ENCODE results near the gene SERPINA5.

DNA sequence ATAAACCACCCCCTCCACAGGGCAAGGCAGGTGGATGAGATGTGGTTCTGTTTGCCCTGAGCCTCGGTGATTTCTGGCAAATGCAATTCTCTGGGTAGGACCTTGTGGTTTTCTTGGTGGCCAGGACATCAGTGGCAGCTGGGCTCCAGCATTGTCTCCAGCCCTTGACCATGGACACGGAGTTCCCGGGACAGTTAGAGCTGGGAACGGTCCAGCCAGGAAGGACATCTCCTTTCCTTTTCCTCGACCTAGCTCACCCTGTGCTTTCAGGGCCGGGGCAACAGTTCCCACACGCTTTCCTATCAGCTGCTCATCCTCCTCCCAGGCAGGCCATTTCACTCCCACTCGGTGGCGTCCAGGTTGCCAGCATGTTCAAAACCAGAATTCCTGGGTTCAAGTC is 10.8 kb upstream of the SERPINA5 start:
- TF ChIP-seq, protein P1, sequence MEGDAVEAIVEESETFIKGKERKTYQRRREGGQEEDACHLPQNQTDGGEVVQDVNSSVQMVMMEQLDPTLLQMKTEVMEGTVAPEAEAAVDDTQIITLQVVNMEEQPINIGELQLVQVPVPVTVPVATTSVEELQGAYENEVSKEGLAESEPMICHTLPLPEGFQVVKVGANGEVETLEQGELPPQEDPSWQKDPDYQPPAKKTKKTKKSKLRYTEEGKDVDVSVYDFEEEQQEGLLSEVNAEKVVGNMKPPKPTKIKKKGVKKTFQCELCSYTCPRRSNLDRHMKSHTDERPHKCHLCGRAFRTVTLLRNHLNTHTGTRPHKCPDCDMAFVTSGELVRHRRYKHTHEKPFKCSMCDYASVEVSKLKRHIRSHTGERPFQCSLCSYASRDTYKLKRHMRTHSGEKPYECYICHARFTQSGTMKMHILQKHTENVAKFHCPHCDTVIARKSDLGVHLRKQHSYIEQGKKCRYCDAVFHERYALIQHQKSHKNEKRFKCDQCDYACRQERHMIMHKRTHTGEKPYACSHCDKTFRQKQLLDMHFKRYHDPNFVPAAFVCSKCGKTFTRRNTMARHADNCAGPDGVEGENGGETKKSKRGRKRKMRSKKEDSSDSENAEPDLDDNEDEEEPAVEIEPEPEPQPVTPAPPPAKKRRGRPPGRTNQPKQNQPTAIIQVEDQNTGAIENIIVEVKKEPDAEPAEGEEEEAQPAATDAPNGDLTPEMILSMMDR (IDR thresholded peaks at IDR 0.05), result no peak
- TF ChIP-seq POLR2A (IDR thresholded peaks at IDR 0.05), result no peak

Data from gastroesophageal sphincter (tissue), 3 donors.